Measurements from ENCODE around the gene ARSJ.

ARSJ gene

DNA sequence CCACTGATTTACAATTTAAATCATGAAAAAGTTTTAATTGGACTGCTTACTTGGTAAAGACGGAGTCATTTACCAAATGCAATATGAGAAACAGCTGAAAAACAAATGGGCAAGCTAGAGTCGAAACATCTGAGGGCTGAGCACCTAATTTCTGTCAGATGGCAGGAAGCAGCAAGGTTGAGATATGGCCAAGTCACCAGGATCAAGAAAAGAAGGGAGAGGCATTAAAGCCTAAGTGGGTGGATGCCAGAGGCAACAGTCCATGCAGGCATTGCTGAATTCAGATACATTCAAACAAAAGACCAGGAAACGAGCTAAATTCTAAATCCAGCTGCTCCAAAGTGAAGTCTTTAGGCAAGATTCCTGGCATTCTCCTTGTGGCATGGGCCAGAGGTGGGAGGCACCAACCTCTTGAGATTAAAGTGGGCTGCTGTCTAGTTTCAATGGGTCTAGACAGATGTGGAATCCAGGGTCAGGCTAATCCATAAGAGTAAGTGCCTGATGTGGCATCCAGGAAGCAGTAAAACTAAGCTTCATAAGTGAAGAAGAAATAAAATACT, 8.0 kb upstream of the ARSJ start:
- no peak for DNase-seq

DNA sequence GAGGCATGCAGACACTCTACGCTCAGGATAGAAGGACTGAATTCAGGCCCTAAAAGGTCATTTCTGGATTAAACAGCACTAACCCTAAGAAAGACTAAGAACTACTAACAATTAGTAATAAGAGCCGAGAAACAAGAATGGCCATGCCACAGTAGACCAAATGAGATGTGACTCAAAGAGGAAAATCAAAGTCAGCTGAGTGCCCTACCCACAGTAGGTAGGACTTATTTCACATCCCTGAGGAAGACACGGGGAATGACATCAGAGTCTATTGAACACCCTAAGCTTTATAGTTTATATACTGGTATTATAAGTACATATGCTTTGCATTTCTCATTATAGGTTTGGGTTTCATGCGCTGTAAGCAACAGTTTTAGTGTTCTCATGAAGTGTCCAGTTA, 2.7 kb upstream of the ARSJ start:
- no peak for DNase-seq

DNA sequence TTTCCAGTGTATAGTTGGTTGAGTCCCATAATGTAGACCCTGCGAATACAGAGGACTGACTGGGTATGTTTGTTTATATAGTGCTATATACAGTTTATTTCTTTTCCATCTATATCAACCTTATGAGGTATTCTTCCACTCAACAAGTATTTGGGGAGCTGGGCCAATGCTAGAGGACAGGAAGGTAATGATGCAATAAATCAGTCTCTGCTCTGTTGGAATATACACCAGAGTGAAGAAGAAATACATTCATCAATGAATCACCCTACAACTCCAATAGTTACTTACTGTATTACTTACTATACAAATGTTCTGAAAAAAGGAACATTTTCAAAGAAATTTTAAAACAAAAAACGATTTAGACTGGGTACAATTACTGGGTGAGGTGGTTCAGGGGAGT, 2.1 kb upstream of the ARSJ start:
- DNase-seq: no peak

DNA sequence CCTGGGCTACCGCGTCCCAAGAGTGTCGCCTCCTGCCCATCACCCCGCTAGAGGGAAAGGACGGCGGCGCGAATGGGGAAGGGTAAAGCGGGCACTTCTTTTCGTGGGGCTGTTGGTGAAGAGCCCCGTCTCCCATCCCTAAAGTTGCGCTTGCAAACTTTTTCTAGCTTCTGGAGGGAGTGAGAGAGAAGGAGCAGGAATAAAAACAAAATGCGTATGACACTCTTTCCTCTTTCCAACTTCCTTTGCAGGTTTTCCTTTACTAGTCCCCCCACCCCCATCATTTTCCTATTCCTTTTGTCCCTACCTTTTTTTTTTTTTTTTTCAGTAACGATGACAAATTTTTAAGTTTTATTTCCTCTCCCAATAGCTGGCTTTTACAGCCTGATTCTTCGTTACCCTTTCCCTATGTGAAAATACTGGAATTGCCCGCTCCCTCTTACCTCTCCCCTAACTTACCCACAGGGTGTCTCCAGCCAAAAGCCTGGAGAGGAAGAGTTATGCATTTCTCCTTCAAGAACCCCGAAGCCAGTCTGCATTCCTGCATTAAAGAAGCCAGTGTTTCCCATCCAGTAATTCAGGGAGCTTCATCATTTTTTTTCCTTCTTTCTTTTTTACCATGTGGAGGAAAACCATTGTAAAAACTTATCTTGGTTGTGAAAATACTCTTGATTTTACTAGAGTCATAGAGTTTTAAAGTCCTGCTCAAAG, 613 bp upstream of the ARSJ start:
- DNase-seq: peak in 1 of 3 donors; percentile 7

DNA sequence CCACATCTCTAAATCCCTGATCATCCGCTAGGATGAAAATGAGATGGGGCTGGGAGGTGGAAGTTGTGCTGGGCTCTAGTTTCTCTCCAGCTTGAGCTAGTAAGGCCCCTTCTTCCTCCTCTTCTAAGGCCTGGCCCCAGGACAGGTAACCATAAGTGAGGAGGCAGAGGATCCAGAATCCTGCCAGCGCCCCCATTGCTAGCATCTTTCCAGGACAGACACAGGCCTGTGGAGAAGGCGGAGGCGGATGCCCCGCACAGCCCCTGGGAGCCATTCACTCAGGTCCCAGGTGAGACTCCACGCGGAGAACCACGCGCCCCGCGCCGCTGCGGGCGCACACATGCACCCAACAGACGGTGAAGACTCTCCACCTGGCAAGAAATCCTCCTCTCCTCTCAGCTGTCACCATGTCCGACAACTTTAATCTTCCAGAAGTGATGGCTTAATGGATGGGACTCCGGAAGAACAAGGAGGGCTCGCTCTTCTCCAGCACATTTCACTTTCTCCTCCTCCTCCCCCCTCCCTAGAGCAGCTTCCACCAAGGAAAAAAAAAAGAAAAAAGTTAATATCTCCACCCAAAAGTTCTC, 793 bp downstream of the ARSJ start:
- DNase-seq: no peak

DNA sequence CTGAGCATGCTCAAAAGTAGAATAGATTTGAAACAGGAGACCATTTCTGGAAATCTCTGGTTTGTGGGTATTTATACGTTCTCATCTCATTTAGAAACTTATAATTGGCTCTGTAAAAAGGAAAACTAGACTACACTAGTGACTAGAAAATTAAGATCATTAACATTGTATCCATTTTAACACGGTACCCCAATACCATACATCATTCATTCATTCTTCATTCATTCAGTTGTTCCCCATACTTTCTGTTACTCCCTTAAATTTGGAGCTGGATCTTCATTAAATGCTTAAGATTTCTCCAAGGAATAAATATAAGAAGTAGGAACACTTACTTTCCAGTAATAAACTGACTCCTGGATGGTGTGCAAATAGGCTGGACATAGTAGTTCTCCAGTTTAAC, 1.3 kb downstream of the ARSJ start:
- no peak for DNase-seq

DNA sequence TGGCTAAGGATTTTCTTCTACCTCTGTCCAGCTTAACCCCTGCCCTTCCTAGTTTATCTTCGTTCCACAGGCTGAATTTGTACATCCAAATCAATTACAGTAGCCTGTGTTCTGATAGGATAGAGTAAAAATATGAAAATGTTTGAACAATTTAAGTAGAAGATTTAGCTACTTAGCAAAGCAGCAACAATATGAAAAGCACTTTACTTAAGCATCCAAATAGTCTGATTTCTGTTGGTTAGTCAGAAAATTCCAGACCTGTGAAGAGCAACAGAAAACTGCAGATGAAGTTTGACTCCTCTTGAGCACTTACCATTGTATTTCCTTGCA, 2.0 kb downstream of the ARSJ start:
- DNase-seq: no peak

DNA sequence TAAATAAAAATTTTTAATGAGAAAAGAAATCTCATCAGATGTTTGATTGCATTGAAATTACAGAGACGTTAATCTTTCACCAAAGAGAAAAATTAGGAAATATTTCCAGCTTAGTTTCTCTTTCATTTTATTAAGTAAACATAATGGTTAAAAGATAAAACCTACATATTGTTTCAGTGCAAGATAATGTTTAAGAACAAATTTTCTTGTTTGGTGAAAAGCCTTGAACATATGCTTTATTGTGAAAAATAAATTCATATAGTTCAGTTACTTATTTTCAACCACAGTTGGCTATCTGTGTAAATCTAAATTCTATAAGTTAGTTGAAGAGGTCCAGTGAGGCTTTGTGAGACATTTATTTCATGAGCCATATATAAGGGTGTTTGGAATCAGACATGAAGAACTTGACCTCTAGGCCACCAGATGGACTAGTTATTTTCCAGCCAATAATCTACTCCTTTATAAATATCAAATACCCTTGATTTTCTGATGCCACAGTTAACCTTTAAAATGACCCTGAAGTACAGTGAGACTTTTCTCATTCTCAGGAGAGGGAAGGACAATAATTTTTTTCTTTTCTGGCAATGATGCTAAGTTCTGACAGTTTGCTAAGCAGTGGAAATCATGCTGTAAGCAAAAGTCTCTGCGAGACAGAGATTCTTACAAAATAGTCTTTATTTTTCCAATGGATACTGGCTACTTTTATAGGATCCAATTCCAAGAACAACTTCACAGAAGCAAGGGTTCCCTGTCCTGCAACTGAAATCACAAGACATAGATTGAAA, 2.5 kb downstream of the ARSJ start:
- DNase-seq: no peak

DNA sequence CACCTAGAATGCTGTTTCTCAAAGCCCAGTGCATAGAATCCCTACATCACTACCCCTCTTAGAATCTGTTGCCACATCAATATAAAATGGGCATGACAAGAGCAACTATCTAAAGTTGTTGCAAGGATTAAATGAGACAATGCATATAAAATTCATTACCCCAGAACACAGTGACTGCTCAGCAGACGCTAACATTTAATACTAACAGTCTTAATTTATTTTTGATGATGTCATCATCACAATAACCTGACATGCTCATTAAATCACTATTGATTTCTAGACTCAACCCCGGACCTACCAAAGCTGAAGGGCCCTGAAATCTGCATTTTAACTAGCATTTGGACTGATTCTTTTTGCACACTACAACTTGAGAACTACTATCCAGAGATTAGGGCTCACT, 3.9 kb downstream of the ARSJ start:
- DNase-seq: no peak

DNA sequence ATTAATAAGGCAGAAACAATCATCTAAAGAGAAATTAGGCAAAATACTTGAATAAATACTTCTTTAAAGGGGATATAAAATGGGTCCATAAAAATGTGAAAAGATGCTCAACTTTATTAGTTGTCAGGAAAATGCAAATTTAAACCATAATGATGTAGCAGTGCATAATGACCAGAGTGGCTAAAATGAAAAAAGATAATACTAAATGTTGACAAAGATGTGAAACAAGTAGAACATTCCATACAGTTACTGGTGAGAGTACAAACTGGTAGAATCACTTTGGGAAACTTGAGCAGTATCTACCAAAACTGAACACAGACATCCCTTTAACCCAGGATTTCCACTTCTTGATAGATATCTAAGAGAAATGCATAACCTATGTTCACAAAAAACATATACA, 5.0 kb downstream of the ARSJ start:
- no peak for DNase-seq

DNA sequence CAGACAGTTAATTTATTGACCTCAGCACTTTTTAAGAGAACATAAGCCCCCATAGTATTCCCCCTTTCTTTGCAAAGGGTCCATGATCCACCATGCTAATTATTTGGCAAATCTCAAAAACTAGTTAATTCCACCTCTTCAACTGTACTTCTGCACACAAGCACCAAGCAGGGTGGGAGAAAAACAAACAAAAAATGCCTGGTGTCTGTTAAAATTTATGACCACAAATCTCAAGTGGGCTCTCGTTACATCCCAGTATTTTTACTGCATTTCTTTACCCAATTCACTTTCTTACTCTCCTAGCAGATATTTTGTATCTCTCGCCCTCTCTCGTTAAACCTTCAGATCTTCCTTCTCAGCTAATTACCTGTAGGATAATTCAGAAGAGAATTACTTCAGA, 6.1 kb downstream of the ARSJ start:
- DNase-seq: no peak

DNA sequence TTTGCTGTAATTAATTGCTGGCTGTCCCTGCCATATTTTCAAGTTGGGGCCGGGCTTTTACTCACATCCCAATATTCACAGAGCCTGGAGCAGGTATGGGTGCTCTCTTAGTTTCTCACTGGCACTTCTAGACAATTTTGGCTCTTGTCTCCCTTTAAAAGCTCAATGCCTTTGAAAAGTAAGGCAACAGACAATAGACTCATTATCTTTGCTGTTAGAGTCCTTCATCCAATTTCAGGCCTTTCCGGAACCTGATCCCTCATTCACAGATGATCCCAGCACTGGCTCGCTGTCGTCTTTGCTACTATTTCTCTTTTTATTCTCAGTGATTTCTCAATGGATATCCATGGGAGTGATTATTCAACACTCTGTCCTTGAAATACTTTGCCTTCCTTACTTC, 6.7 kb downstream of the ARSJ start:
- no peak for DNase-seq

DNA sequence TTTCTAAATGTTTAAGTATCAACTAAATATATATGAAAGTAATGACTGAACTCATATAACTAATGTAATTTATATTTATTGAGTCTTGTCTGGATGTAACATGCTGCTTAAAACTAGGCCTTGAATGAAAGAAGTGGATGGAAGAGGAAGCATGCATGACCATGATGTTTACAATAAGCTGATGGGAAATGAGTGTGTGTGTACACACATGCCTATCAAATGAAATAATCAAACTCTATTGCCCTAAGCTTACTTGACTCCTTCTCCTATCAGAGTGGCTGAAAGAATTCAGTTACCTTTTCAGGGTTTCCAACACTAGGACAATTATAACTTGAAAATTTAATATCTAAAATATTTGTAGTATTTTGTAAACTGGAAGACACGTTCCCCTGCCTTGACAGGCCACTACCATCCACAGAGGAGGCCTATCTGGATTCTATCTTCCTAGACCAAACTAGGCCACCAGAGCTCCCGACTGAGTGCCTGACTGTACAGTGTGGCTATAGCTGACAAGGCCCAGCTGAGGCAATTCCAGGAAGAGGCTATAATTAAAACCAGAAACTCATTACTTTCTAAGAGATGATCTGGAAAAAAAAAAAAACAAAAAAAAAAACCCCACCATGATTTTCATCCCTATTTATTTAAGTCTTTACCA, 7.6 kb downstream of the ARSJ start:
- DNase-seq: no peak

DNA sequence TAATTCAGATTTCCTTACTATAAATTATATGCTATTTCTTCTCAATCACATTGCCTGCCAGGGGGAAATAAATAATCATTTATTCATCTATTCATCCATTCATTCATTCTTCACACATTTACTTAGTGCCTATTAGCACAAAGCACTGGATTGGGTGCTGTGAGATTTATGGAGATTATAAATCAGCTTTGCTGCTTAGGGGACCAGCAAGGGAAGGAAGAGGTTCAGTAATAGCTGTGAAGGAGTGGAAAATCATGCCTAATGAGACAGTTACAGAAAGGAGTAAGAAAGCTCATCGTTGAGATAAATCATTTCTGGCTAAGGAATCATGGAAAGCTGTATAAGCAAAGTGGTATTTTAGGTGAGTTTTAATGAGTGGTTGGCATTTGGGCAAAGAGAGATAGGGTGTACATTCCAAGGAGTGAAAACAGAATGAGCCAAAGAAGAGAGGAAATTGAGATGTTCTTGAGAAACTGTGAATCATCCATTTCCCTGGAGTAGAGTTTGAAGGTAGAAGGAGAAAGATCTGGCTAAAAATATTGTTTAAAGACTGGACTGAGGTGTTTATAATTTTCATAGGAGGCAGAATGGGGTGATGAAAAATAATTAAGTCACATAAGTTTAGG, 9.6 kb downstream of the ARSJ start:
- no peak for DNase-seq

DNA sequence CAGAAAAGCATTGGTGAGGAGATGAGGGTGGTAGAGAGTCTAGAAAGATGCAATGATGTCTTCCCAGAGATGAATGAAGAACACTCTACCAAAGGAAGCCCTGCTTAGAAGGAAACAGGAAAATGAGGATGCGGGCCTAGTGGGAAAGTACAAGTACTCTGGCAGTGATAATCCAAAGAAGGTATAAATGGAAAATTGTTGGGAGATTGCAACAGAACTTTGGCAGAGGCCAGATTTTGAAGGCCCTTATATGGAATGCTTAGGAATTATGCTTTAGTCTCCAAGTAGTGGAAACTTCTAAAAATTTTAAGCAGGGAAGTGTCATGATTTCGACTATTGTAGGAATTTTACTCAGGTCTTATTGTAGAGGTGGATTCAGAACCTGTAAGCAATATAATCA, 11.0 kb downstream of the ARSJ start:
- DNase-seq: no peak

DNA sequence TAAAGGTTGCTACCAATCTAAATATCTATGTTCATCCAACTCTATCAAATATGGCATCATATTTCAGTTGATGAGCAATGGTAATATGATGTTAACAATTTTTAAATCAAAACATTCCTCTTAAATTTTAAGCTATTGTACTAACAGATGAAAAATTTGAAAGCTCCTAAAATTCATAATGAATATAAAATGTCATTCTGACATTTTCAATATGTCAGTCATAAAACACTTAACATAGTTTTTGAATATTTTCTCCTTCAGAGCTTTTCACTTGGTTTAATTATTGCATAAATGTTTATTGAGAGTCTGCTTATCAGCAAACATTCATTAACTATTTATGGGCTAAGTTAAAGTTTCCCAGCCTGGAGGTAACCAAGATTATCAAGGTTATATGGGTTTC, 11.8 kb downstream of the ARSJ start:
- DNase-seq: no peak

DNA sequence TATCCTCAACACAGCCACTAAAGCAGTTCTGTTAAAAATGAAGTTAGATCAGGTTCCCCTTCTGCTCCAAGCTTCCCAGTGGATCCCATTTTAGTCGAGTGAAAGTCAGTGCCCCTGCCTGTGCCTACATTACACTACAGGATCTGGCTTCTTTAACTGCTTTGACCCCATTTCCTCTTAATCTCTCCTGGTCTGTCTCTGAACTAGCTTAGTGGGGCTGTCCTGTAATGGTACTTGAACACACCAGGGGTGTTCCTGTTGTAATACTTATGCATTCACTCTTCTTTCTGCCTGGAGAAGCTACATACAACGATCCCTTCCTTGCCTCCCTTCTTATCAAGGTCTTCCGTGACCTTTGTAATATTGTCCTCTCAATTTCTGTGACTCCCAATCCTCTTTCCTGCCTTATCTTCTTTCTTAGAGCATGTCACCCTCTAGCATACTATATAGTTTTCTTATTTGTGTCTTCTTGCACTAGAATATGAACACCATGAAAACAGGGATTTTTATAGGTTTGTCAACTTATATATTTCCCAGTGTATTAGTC, 16.7 kb downstream of the ARSJ start:
- DNase-seq: no peak

DNA sequence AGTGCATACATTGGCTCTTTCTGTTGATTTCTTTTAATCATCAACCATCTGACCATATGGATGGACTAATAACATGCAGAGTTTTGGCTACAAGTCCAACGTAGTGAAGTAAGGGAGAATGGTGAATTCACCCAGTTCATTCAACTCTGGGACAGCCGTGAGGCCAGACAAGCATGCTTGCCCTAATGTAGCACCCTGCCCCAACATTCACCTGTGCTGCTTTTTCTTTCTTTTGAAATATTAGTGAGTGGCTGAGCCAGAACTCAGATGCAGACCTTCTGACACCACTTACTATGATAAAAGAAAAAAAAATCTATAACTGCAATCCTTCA, 17.5 kb downstream of the ARSJ start:
- DNase-seq: no peak

DNA sequence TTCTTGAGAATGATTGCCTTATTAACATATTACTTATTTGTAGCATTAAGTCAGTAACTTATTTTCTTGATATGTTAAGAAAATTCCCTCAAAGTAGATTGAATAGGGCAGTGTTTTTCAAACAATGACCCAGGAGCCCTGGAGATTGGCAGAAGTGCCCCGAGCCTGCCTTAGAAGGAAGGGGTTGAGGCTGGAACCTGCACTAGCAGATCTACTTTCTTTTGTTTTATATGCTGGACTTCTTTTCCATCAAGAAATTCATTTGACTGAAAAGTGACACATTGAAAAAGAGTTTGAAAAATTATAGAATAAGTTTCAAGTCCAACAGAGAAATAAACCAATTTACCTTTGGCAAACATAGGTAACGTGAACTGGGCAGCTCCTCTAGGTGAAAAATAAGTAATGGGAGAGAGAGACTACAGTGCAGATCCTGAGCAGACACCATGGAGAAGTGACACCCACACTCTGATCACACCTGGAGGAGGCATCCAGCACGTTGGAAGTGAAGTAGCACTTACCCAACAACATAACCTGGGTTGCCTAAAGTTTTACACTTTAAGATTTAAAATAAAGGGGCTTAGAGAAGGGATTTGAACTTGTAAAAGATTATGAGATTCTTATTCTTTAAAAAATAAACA, 18.6 kb downstream of the ARSJ start:
- no peak for DNase-seq

DNA sequence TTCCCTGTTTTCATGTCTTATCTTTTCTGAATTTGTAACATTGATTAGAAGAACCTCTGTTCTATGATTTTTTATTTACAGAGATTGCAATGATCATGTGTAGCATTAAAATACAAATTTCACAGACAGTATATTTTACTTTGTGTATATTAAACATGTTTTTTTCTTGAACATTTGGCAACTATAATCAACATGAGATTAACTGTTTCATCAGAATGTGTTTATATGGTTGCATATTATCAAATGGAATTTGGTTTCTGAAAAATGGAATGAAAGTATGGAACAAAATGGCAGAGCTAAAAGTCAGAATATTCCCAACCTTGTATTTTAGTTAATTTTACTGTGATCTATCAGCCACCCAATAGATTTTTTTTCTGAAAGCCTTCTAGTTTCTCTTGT, 19.9 kb downstream of the ARSJ start:
- no peak for DNase-seq

DNA sequence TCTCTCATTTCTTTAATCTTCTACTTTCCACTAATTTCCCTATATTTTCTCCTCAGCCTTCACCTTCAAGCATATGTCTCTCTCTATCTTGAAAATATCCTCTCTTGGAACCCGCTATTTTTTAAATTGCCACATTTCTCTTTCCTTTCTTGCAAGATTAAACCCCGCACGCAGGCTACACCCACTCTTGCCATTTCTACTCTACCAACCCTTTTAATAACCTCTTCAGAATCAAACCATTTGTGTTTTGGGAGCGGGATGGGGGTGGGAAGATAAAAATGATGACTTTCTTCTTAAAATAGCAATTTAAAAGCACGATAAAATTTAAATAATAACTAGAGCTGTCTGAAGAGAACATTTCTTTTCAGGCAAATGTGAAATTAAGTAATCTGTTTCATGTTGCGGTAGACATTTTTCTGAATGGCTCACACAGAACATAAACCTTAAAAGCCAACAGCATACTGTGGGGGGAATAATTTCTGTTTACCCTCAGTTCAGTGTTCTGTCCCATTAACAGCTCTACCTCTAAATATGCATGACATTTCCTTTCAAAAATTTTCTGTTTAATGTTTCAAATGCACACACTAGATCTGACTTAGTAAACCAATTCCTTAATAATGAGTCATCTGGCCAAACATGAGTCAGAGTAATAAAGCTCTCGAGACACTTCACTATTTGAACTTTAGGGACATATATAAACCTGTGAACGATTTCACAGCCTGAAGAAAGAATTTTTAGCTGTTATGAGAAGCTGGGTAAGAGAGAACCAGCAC, 20.5 kb downstream of the ARSJ start:
- DNase-seq: no peak

DNA sequence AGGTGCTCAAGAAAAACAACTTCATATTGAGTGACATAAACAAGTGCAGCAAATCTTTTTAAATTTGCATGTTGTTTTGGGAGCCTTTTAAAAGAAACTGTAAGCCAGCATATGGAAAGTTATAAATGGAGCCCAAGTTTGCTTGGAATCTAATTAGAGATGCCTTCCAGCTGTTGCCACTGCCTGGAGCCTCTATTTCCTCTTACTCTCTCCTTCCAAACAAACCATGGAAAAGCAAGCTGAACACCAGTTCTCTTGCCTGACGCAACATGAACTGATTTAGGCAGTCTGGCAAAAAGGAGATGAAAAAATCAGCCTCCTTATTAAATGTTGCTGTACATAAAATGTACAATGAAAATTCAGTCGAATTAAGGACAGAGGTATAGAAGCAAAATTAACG, 21.5 kb downstream of the ARSJ start:
- no peak for DNase-seq
